GM21576 (cell line): ENCODE measurements around the gene SOCS3.

Experiments
- ATAC-seq: cut with Tn5 transposase; IDR thresholded peaks from one replicate; pipeline ENCODE4 v1.9.1; 2021; ENCODE audit warnings: mild to moderate bottlenecking, moderate library complexity; ENCODE audit not compliant: unreplicated experiment

The SOCS3 gene

DNA sequence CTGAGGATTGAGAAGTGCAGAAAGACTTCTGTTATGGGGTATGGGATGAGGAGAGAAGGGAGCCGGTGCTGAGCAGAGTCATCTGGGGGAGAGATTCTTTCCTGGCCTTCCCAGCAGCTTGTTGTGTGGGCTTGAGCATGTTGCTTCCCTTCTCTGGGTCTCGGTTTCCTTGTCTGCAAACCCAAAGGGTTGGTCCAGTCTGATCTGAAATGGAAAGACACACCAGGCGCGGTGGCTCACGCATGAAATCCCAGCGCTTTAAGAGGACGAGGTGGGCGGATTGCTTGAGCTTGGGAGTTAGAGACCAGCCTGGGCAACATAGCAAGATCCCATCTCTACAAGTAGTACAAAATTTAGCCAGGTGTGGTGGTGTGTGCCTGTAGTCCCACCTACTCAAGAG, 6.0 kb downstream of the SOCS3 start:
- no peak for ATAC-seq

- ATAC-seq = no peak
Measured at GRCh38 chr17:78351449-78352006, 8.3 kb downstream of the SOCS3 start.

DNA sequence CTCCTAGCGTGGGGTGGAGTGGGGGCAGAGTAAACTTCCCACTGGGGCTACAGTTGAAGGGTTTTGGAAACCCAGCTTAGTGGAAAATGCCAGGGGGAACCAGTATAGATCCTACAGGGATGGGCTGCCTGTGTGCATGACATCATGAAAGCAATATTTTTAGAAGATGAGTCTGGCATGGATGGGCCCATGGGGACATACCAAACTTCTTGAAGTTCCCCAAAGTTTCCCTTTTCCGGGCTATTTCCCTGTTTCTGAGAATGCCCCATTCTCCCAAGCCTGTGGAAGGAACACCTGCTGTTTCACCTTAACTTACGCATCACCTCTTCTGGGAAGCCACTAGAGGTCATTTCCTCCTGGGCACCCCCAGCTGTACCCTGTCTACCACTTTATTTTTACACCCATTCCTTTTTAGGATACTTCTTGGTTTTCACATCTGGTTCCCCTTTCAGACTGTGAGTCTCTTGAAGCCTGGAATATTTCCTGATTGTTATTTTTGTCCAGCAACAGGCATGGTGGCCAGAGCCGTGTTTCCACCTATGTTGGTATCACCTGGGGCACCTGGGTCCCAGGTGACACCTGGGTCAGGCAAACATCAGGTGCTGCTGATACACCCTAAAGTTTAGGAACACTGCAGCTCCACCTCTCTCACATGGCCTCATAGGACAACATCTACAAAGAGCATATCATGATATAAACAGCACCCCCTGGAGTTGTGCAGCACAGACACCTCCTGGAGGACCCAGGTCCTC, 9.8 kb downstream of the SOCS3 start:
- ATAC-seq = no peak

DNA sequence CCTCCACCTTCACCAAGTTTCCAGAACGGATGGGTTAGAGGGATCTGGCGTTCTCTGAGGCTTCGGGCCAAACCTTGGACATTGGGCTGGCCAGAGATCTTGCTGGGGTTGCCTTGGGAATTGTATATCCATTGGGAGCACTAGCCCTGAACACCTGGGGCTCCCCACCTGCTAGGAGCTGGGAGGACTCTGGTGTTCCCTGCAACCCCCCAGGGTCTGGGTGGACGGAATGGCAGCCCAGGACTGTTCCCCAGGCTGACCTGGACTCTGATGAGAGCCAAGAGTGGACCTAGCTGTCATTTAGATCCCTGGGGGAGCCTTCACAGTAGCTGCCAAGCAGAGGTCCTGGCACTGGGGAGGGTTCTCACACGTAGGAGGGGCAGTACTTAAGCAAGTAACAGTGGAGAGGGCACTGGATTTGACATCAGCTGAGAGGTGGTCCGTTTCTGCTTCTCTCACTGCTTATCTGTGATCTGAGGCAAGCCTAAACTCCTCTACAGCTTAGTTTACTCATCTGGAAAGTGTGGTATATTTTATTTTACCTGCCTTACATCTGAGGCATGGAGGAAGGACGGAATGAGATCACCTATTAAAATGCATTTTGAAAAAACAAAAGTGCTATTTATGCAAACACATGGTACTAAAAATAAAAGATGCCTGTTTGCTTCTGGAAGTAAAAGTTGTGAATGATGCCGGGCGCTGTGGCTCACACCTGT, 11.7 kb downstream of the SOCS3 start:
- ATAC-seq = no peak

DNA sequence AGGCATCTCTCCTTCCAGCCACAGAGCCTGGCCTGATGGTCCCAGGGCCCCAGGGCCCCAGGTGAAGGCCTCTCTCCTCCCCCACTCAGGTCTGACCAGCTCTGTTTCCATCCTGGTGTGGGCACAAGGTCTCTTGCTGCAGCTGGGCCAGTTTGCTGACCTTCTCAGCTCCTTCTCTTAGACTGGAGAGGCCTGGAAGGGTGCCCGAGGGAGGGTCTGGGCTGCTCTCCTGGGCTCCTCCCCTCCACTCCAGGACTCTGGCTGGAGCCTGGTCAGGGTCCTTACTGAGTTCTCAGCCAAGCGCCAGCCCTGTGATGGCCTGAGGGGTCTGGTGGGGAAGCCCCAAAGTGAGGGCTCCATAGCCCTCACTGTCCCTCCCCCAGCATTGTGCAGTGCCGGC, 12.4 kb downstream of the SOCS3 start:
- ATAC-seq = no peak

DNA sequence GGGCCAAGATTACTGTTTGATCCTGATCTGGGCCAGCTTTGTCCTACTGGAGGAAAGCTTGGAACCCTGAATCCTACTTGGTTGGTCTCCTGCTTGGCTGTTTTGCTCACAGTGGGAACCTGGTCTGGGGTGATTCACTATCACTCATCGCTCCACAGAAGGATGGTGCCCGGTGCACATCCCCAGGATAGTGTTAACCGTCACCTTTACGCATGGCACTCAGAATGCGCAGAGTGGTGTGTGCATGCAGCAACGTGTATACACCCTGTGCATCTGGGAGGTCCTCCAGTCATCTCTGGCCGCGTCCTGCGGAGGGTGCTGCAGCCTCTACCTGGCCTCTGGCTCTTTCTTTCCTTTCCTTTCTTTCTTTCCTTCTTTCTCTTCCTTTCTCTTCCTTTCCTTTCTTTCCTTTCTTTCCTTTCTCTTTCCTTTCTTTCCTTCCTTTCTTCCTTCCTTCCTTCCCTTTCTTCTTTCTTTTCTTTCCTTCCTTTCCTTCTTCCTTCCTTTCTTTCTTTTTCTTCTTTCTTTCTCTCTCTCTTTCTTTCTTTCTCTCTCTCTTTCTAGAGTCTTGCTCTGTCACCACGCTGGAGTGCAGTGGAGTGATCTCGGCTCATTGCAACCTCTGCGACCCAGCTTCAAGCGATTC, 13.1 kb downstream of the SOCS3 start:
- no peak for ATAC-seq

DNA sequence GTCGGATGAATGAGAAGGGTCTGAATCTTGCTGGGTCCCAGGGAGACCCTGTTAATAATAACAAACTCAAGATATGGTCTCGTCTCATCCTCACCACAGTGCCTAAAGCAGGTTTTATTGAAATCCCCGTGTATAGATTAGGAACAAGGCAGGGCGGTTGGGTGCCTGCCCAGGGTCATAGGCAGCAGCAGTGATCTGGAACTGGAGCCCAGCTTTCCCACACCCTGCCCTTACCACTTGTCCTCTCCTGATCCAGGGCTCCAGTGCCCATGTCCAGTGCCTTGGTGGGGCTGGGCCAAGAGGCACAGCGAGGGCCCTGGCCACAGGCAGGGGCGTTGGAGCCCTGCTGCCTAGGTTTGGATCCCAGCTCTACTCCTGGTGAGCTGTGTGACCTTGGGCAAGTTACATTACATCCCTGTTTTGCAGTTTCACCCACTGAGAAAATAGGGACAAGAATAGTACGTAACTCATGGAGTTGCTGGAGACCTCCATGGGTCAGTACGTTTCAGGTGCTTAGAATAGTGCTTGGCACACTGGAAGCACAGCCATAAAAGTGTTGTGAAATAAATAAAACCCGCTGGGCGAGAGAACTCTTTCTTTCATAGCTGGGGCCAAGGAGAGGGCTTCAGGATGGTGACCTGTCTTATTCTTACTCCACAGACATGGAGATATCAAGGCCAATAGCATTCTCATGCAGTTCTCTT, 13.9 kb downstream of the SOCS3 start:
- ATAC-seq = no peak

- ATAC-seq = no peak
Measured at GRCh38 chr17:78345172-78345571, 14.7 kb downstream of the SOCS3 start.

GRCh38 chr17:78344666-78345065, 15.2 kb downstream of the SOCS3 start:
- ATAC-seq = no peak

GRCh38 chr17:78343543-78344201, 16.2 kb downstream of the SOCS3 start:
- no peak for ATAC-seq

GRCh38 chr17:78343187-78343542, 16.7 kb downstream of the SOCS3 start:
- no peak for ATAC-seq

DNA sequence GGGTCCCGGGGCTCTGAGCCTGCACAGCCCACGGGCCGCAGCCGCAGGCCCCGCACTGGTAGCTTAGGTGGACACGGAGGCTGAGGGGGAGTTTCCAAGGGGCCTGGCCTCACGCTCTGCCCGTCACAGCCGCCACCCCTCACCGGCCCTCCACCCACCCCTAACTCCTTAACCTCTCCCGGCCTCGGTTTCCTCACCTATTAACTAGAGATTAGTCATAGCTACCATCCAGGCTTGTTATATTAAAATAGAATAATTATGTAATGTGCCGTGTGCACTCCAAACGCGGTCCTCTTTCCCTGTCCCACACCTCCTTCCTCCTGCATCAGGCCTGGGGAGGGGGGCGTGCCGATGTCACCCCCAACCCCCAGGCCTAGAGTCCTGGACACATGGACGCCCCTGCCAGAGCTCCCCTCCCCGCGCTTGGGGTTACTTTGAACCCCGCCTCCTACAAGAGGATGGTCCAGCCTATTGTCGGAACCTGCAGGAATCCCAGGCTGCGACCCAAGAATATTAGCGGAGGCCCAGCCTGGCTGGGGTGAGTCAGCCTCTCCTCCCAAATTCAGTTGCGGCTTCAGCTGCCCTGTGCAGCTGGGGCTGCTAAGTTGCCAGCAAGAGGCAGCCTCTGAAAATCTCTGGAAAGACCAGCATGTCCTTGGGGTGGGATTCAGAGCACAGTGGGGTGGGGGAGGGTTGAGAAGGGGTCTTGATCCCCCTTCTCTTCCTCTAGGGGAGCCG, 17.3 kb downstream of the SOCS3 start:
- ATAC-seq = no peak

- ATAC-seq = no peak
Measured at GRCh38 chr17:78341559-78342448, 18.1 kb downstream of the SOCS3 start.

GRCh38 chr17:78340183-78340955, 19.5 kb downstream of the SOCS3 start:
- no peak for ATAC-seq

DNA sequence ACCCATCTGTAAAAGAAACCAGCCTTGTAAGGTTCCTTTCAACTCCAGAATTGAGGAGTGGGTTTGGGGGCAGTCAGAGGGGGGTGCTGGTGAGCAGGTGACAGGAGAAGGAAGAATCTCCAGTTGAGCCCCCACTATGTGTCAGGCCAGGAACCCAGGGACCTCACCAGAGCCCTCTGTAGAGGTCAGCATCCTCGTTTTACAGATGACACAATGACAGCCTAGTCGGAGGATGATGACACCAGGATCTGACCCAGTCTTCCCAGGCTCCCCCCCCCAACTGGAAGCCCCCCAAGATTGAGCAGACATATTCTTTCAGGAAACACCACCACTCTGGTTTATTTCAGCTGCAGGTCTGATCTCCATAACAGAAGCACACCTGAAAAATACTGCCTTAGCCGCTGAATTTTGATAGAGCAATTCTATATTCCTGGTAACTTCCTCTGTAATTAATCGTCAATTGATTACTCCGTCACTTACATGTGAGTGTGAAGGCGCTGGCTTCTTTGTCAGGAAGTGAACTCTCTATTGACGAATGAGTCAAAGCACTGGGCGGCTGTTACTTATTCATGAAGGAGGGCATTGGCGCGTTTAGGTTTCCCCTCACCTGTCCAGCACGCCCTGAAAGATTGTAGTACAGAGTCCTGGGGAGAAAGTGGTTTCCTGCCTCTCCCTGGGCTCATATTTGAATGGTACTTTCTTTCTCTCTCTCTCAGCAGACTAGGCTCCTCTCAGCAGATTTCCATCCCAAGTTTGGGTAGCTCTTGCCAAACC, 21.2 kb downstream of the SOCS3 start:
- no peak for ATAC-seq

GRCh38 chr17:78337244-78338109, 22.4 kb downstream of the SOCS3 start:
- peak; percentile 46 for ATAC-seq

GRCh38 chr17:78335209-78335608, 24.7 kb downstream of the SOCS3 start:
- no peak for ATAC-seq
